ENCODE results near the gene CD207.
"Not testable (repeated sequence)": the region's sequence is repeated elsewhere in the genome, so short reads cannot be mapped to it uniquely, and the experiment has no call there.

CD207 gene

GRCh38 chr2:70829916-70830315 is 5.7 kb downstream of the CD207 start:
- no peak for DNase-seq (ENCODE audit: low spot score)
- FAIRE-seq: no peak

- no peak for DNase-seq (ENCODE audit: low spot score)
- FAIRE-seq: no peak
Observed at GRCh38 chr2:70828914-70829824, 6.4 kb downstream of the CD207 start.

- FAIRE-seq (no peak), DNase-seq (ENCODE audit: low spot score) (no peak)
Observed at GRCh38 chr2:70828115-70828514, 7.5 kb downstream of the CD207 start.

GRCh38 chr2:70827388-70827787 is 8.2 kb downstream of the CD207 start:
- DNase-seq (ENCODE audit: low spot score): no peak
- FAIRE-seq: no peak

GRCh38 chr2:70826696-70827350 is 8.8 kb downstream of the CD207 start:
- FAIRE-seq: no peak
- DNase-seq (ENCODE audit: low spot score): no peak

GRCh38 chr2:70823249-70823648 is 12.4 kb downstream of the CD207 start:
- FAIRE-seq: no peak
- DNase-seq (ENCODE audit: low spot score): no peak

GRCh38 chr2:70822843-70823242 is 12.8 kb downstream of the CD207 start:
- DNase-seq (ENCODE audit: low spot score) (no peak), FAIRE-seq (no peak)

- FAIRE-seq: no peak
- no peak for DNase-seq (ENCODE audit: low spot score)
Observed at GRCh38 chr2:70820499-70820898, 15.1 kb downstream of the CD207 start, which contains the start of gene CLEC4F. Gene CLEC4F (minus strand): TSS chr2:70820599. CDS start chr2:70820523, 76 bp downstream.

GRCh38 chr2:70817284-70817954 is 18.2 kb downstream of the CD207 start:
- DNase-seq (ENCODE audit: low spot score): no peak
- no peak for FAIRE-seq

GRCh38 chr2:70816726-70817125 is 18.9 kb downstream of the CD207 start:
- FAIRE-seq: no peak

GRCh38 chr2:70808983-70809958 is 26.3 kb downstream of the CD207 start:
- DNase-seq (ENCODE audit: low spot score): no peak
- FAIRE-seq: no peak

More at GRCh38 chr2:70816726-70817125, 18.9 kb downstream of the CD207 start:
- DNase-seq (ENCODE audit: low spot score): no peak

- no peak for FAIRE-seq
Observed at GRCh38 chr2:70807828-70808118, 27.8 kb downstream of the CD207 start.

GRCh38 chr2:70807102-70807827 is 28.4 kb downstream of the CD207 start:
- DNase-seq (ENCODE audit: low spot score): no peak

More at GRCh38 chr2:70807828-70808118, 27.8 kb downstream of the CD207 start:
- DNase-seq (ENCODE audit: low spot score): no peak

GRCh38 chr2:70806620-70807019 is 29.0 kb downstream of the CD207 start:
- FAIRE-seq (no peak), DNase-seq (ENCODE audit: low spot score) (no peak)

More at GRCh38 chr2:70807102-70807827, 28.4 kb downstream of the CD207 start:
- FAIRE-seq: no peak

- DNase-seq (ENCODE audit: low spot score): no peak
- FAIRE-seq: no peak
Observed at GRCh38 chr2:70806013-70806412, 29.6 kb downstream of the CD207 start.

- DNase-seq (ENCODE audit: low spot score) (no peak), FAIRE-seq (no peak)
Observed at GRCh38 chr2:70801607-70802263, 33.9 kb downstream of the CD207 start.

- FAIRE-seq: no peak
- no peak for DNase-seq (ENCODE audit: low spot score)
Observed at GRCh38 chr2:70799706-70800105, 35.9 kb downstream of the CD207 start.

GRCh38 chr2:70797996-70798395 is 37.6 kb downstream of the CD207 start:
- not testable (repeated sequence) for FAIRE-seq; DNase-seq (ENCODE audit: low spot score)

GRCh38 chr2:70797506-70797905 is 38.1 kb downstream of the CD207 start:
- no peak for FAIRE-seq
- no peak for DNase-seq (ENCODE audit: low spot score)

GRCh38 chr2:70796262-70796661 is 39.4 kb downstream of the CD207 start:
- no peak for DNase-seq (ENCODE audit: low spot score)
- FAIRE-seq: no peak

Data from RCC 7860 (cell line).